OCI-LY3 (cell line): ENCODE measurements around the gene NUP35.
"Not testable (repeated sequence)": the region's sequence is repeated elsewhere in the genome, so short reads cannot be mapped to it uniquely, and the experiment has no call there.

Experiments used
- EZH2phosphoT487 ChIP-seq: fragments of 200-600 bp; shearing (Covaris generic); IDR thresholded peaks from 2 replicates; pipeline ENCODE4 v1.6.1; 2018; ENCODE audit warnings: antibody characterized with exemption, mixed run types, low read depth
- TF ChIP-seq, protein P1 (sequence below): fragments of 200-600, 300-600 bp; sonication (generic); IDR thresholded peaks from 2 replicates; pipeline ENCODE4 v1.5.1; 2014; ENCODE audit warnings: antibody characterized with exemption, low read length, low read depth

DNA sequence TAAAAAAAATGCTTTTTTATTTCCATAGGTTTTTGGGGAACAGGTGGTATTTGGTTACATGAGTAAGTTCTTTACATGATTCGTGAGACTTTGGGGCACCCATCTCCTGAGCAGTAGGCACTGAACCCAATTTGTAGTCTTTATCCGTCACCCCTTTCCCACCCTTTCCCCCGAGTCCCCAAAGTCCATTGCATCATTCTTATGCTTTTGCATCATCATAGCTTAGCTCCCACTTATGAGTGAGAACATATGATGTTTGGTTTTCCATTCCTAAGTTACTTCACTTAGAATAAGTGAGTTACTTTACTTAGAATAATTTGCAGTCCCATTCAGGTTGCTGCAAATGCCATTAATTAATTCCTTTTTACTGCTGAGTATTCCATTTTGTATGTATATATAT is 28.0 kb downstream of the NUP35 start:
- not testable (repeated sequence) for TF ChIP-seq EZH2phosphoT487
- TF ChIP-seq, protein P1, sequence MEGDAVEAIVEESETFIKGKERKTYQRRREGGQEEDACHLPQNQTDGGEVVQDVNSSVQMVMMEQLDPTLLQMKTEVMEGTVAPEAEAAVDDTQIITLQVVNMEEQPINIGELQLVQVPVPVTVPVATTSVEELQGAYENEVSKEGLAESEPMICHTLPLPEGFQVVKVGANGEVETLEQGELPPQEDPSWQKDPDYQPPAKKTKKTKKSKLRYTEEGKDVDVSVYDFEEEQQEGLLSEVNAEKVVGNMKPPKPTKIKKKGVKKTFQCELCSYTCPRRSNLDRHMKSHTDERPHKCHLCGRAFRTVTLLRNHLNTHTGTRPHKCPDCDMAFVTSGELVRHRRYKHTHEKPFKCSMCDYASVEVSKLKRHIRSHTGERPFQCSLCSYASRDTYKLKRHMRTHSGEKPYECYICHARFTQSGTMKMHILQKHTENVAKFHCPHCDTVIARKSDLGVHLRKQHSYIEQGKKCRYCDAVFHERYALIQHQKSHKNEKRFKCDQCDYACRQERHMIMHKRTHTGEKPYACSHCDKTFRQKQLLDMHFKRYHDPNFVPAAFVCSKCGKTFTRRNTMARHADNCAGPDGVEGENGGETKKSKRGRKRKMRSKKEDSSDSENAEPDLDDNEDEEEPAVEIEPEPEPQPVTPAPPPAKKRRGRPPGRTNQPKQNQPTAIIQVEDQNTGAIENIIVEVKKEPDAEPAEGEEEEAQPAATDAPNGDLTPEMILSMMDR, result not testable (repeated sequence)
